SH-SY5Y (cell line): ENCODE results near the gene FXYD4.

Experiments
- GATA2 ChIP-seq: IDR thresholded peaks from 2 replicates; pipeline ENCODE4 v1.6.1; 2011; ENCODE audit warnings: mild to moderate bottlenecking, low read depth, low read length
- GATA3 ChIP-seq: IDR thresholded peaks from 2 replicates; pipeline ENCODE4 v1.6.1; 2011; ENCODE audit warnings: low read depth, mild to moderate bottlenecking, low read length, moderate library complexity

DNA sequence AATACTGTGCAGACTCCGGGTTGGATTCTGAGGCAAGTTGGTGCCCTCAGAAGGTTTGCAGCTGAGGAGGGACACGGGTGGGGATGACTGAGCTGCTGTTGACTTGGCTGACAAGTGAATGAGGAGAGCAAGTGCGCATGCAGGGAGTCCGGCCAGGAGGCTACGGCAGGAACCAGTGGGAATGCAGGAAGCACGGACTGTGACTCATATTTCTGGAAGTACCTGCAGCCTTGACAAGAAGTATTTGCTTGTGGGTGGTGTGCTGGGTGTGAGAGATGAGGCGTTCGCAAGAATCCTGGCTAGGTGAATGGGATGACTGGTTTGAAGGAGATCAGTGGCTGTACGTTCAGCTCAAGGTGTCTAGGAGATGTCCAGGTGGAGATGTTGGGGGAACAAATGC lies 30.8 kb upstream of the FXYD4 start:
- TF ChIP-seq GATA3 (no peak), GATA2 (no peak)
